Measurements from ENCODE around the gene HMG20A.
"Not testable (repeated sequence)": the region's sequence is repeated elsewhere in the genome, so short reads cannot be mapped to it uniquely, and the experiment has no call there.

Gene HMG20A

DNA sequence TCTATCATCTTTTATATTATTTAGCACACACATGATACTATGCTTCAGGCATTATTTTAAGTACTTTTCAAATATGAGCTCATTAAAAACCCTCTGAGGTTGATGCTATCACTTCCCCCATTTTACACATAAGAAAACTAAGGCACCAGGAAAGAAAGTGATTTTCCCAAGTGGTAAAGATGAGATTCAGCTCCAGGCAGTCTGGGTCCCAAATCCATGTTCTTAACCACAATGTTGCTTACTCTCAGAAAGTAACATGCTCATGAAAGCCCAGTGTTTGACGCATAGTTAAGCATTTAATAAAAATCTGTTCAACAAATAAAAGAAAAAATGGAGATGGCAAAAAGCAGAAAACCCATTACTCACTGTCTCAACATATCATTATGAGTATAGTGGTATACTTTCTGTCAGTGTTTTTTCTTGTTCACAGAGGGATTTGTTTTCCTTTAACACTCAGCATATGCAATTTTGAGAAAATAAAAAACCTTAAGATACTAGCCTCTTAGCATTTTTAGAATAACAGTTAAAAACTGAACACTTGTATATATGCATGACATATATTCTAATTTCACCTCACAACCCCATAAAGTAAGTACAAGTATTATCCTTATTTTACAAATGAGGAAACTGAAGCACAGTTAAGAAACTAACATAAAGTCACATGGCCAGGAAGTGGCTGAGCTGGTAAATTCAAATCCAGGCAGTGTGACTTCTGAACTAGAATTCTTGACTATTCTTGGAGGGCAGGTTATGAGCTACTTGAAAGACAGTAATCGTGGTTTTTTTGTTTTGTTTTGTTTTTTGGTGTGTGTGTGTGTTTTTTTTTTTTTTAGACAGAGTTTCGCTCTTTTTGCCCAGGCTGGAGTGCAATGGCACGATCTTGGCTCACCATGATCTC lies 11.2 kb upstream of the HMG20A start:
- DNase-seq (ENCODE audit: extremely low read depth, low read depth), result no peak
- TF ChIP-seq, protein P1, sequence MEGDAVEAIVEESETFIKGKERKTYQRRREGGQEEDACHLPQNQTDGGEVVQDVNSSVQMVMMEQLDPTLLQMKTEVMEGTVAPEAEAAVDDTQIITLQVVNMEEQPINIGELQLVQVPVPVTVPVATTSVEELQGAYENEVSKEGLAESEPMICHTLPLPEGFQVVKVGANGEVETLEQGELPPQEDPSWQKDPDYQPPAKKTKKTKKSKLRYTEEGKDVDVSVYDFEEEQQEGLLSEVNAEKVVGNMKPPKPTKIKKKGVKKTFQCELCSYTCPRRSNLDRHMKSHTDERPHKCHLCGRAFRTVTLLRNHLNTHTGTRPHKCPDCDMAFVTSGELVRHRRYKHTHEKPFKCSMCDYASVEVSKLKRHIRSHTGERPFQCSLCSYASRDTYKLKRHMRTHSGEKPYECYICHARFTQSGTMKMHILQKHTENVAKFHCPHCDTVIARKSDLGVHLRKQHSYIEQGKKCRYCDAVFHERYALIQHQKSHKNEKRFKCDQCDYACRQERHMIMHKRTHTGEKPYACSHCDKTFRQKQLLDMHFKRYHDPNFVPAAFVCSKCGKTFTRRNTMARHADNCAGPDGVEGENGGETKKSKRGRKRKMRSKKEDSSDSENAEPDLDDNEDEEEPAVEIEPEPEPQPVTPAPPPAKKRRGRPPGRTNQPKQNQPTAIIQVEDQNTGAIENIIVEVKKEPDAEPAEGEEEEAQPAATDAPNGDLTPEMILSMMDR (IDR thresholded peaks at IDR 0.05; ENCODE audit: low read depth, low read length), result no peak

DNA sequence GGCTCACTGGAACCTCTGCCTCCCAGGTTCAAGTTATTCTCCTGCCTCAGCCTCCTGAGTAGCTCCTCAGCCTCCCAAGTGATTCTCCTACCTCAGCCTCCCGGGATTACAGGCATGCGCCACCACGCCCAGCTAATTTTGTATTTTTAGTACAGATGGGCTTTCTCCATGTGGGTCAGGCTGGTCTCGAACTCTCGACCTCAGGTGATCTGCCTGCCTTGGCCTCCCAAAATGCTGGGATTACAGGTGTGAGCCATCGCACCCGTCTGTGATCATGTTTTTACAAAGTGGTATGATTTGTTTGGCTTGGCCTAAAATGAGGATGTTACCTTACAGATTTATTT lies 10.6 kb upstream of the HMG20A start:
- not testable (repeated sequence) for DNase-seq (ENCODE audit: extremely low read depth, low read depth)

DNA sequence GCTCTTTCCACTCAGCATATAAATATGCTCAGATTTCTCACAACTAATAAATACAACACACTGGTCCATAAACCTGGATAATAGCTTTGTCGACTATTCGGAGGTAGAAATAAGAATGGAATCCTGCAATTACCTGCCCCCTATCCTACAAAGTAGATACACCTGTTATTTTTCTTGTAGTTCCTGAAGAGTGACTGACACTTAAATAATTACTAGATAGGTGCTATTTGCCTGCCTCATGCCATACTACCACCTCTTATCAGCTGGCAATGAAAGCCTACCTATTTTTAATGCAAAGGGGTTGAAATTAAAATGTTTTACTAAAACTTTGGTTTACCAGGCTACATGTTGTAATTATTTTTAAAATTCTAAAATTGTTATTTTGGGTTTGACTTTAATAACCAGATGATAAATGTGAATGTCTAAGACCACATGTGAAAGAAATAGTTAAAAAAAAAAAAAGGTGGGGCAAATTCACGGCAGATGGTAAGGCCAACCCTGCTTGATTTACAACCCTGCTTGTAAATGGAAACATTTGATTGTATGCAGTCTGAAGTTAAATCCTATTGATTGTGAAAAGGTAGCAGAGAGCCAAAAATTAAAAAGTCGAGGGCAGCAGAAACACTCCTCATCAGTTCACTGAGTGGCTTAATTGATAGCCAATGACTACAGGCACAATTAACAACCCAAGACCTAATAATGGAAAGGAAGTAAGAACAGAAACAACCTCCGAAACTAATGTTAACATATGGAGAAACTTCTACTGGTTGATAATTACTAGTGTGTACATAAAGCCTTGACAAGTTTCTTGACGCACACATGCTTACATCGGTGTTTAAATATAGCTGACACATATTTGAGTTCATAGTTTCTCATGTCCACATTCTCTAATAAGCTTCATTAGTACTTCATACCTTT lies 9.7 kb upstream of the HMG20A start:
- TF ChIP-seq, protein P1 (IDR thresholded peaks at IDR 0.05; ENCODE audit: low read depth, low read length), result no peak
- DNase-seq (ENCODE audit: extremely low read depth, low read depth), result no peak

DNA sequence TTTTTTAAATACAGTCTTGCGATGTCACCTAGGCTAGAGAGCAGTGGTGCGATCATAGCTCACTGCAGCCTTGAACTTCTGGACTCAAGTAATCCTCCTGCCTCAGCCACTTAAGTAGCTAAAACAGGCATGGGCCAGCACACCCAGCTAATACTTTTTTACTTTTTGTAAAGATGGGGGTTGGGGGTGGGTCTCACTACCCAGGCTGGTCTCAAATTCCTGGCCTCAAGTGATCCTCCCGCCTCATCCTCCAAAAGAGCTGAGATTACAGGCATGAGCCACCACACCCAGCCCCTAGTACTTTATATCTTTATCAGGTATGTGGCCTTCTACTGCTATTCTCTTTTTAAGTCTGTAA lies 9.1 kb upstream of the HMG20A start:
- TF ChIP-seq, protein P1 (IDR thresholded peaks at IDR 0.05; ENCODE audit: low read depth, low read length), result no peak
- DNase-seq (ENCODE audit: extremely low read depth, low read depth), result no peak

DNA sequence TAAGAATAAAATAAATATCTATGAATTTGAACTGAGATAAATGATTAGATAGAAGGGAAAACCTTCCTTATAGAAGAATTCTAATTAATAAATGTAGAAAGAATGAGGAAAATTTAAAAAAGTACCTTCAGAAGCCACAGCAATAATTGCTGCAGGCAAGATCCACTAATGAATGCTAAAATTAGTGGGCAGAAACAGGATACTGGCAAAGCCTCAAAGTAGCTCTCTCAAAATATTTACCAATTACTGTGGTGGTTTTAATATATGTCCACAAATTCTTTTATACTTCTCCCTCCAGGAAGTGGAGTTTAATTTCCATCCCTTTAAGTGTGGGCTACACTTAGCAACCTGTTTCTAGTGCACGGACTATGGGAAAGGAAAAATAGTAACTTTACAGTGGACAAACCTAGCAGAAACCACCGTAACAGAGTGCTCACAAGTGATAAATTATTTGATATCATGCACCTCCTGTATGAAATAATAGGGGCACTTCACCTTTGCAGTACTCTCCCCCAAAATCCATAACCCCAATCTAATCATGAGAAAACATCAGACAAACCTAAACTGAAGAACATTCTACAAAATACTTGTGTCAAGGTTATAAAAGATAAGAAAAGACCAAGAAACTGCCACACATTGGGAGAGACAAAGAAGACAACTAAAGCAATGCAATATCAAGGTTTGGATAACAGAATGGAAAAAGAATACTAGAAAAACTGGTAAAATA lies 7.6 kb upstream of the HMG20A start:
- DNase-seq (ENCODE audit: extremely low read depth, low read depth), result no peak
- TF ChIP-seq, protein P1 (IDR thresholded peaks at IDR 0.05; ENCODE audit: low read depth, low read length), result no peak

DNA sequence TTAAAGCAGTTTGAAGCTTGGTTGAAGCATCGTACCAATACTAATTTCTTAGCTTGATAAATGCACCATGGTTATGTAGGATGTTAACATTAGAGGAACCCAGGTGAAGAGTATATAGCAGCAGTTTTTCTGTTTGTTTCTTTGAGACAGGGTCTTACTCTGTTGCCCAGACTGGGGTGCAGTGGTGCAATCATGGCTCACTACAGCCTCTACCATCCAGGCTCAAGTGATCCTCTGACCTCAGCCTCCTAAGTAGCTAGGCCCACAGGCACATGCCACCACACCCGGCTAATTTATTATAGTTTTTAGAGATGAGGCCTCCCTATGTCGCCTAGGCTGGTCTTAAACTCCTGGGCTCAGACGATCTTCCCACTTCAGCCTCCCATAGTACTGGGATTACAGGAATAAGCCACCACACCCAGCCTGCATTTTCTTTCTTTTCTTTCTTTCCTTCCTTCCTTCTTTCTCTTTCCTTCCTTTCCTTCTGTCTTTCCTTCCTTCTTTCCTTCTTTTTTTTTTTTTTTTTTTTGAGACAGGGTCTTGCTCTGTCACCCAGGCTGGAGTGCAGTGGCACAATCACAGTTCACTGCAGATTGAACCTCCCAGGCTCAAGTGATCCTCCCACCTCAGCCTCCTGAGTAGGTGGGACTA lies 6.9 kb upstream of the HMG20A start:
- TF ChIP-seq, protein P1 (IDR thresholded peaks at IDR 0.05; ENCODE audit: low read depth, low read length), result no peak
- DNase-seq (ENCODE audit: extremely low read depth, low read depth), result no peak

DNA sequence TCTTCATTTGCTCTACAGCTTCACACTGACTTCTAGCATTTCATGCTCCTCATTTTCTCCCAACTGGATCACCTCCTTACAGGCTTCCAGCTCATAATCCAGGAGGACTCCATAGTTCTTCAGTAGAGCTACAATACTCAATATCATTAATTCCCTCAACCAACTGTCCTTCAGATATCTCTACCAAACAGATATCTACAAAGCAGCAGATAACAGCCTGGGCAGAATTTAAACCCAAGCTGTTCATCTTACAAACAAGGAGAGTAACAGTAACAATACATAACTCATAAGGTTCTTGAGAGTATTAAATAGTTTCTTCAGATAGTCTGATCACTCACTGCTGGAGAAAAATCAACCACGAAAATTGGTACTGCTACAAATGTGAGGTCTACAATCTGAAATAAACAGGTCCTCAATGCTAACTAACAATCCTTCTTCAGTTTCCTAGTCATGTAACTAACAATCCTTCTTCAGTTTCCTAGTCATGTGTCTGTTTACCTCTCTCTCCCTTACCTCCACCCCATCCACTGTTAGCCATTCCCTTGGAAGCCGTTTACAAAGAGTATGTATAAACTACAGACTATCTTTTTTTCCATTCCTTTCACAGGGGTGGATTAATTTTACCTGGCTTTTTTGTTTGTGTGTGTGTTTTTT lies 5.8 kb upstream of the HMG20A start:
- TF ChIP-seq, protein P1 (IDR thresholded peaks at IDR 0.05; ENCODE audit: low read depth, low read length), result no peak
- no peak for DNase-seq (ENCODE audit: extremely low read depth, low read depth)
